Erythroblast (primary cell): Measurements from ENCODE around the gene CHD2.

ENCODE experiments used
- GATA1 ChIP-seq: IDR thresholded peaks from 2 replicates; pipeline ENCODE4 v1.6.1; 2011; ENCODE audit warnings: low read depth, mild to moderate bottlenecking, control low read depth, low read length, moderate library complexity
- POLR2A ChIP-seq: IDR thresholded peaks from 2 replicates; pipeline ENCODE4 v1.6.1; 2011; ENCODE audit warnings: mild to moderate bottlenecking, low read length

- no peak for TF ChIP-seq POLR2A
- TF ChIP-seq GATA1 = no peak
These were observed 17.4 kb upstream of the CHD2 start for GRCh38 chr15:92882697-92883162.
